Measurements from ENCODE around the gene FKBP1A.

FKBP1A gene

GRCh38 chr20:1369970-1370369, 22.9 kb downstream of the FKBP1A start:
- TF ChIP-seq CTCF (IDR thresholded peaks at IDR 0.05; ENCODE audit: borderline replicate concordance, extremely low read depth, low read length, poor library complexity, severe bottlenecking) (no peak), EZH2 (IDR thresholded peaks at IDR 0.05; ENCODE audit: borderline replicate concordance, low read depth, low read length, severe bottlenecking) (no peak)
- Histone ChIP-seq H3K4me2 (ENCODE audit: insufficient read depth, low read length) (no peak overlapping the region), H3K27me3 (ENCODE audit: insufficient read depth, low read length, poor library complexity) (no peaks in the 10 kb centered on the region), H3K27ac (ENCODE audit: low read length) (no peak overlapping the region), H3K4me1 (ENCODE audit: insufficient read depth, low read length) (peaks cover 8% of the 10 kb centered on the region), H3K4me3 (ENCODE audit: low read depth in 1 of 2, low read length in 2 of 2) (no peak overlapping the region), H2AFZ (ENCODE audit: low read depth, low read length) (no peak overlapping the region), H3K9ac (ENCODE audit: low read depth, low read length) (no peak overlapping the region), H3K9me3 (ENCODE audit: insufficient read depth, low read length, severe bottlenecking) (no peaks in the 10 kb centered on the region), H3K36me3 (ENCODE audit: insufficient read depth, low read length) (peaks cover 78% of the 10 kb centered on the region), H4K20me1 (ENCODE audit: insufficient read depth, low read length) (peaks cover 42% of the 10 kb centered on the region), H3K79me2 (ENCODE audit: insufficient read depth, low read length) (peaks cover 57% of the 10 kb centered on the region)
- DNase-seq (no peak), ATAC-seq (ENCODE audit: insufficient read depth, low read depth) (no peak; the same call in 2 of the 3 replicates)

GRCh38 chr20:1368448-1369199, 24.2 kb downstream of the FKBP1A start:
- no peak overlapping the region for H3K27ac ChIP-seq (ENCODE audit: low read length)
- no peak overlapping the region for H3K4me3 ChIP-seq (ENCODE audit: low read depth in 1 of 2, low read length in 2 of 2)
- ATAC-seq (ENCODE audit: insufficient read depth, low read depth) (no peak), DNase-seq (no peak)
- H3K27me3 ChIP-seq (ENCODE audit: insufficient read depth, low read length, poor library complexity): no peaks in the 10 kb centered on the region
- peaks cover 33% of the 10 kb centered on the region for H4K20me1 ChIP-seq (ENCODE audit: insufficient read depth, low read length)
- H3K79me2 ChIP-seq (ENCODE audit: insufficient read depth, low read length): peaks cover 50% of the 10 kb centered on the region
- H3K36me3 ChIP-seq (ENCODE audit: insufficient read depth, low read length): peaks cover 66% of the 10 kb centered on the region
- TF ChIP-seq CTCF (IDR thresholded peaks at IDR 0.05; ENCODE audit: borderline replicate concordance, extremely low read depth, low read length, poor library complexity, severe bottlenecking): no peak
- TF ChIP-seq EZH2 (IDR thresholded peaks at IDR 0.05; ENCODE audit: borderline replicate concordance, low read depth, low read length, severe bottlenecking): no peak
- H3K9me3 ChIP-seq (ENCODE audit: insufficient read depth, low read length, severe bottlenecking): no peaks in the 10 kb centered on the region
- H2AFZ ChIP-seq (ENCODE audit: low read depth, low read length): no peak overlapping the region
- no peak overlapping the region for H3K9ac ChIP-seq (ENCODE audit: low read depth, low read length)
- H3K4me1 ChIP-seq (ENCODE audit: insufficient read depth, low read length): peaks cover 22% of the 10 kb centered on the region
- no peak overlapping the region for H3K4me2 ChIP-seq (ENCODE audit: insufficient read depth, low read length)

GRCh38 chr20:1367479-1367878, 25.4 kb downstream of the FKBP1A start:
- H3K4me3 ChIP-seq (ENCODE audit: low read depth in 1 of 2, low read length in 2 of 2): no peak overlapping the region
- H3K4me1 ChIP-seq (ENCODE audit: insufficient read depth, low read length): peaks cover 30% of the 10 kb centered on the region
- peaks cover 67% of the 10 kb centered on the region for H3K36me3 ChIP-seq (ENCODE audit: insufficient read depth, low read length)
- H3K27me3 ChIP-seq (ENCODE audit: insufficient read depth, low read length, poor library complexity): no peaks in the 10 kb centered on the region
- no peak for DNase-seq
- peaks cover 51% of the 10 kb centered on the region for H3K79me2 ChIP-seq (ENCODE audit: insufficient read depth, low read length)
- no peak overlapping the region for H3K27ac ChIP-seq (ENCODE audit: low read length)
- no peak for ATAC-seq (ENCODE audit: insufficient read depth, low read depth)
- peaks cover 34% of the 10 kb centered on the region; the same call in 1 of the 2 replicates for H4K20me1 ChIP-seq (ENCODE audit: insufficient read depth, low read length)
- no peak overlapping the region for H2AFZ ChIP-seq (ENCODE audit: low read depth, low read length)
- no peak overlapping the region for H3K9ac ChIP-seq (ENCODE audit: low read depth, low read length)
- H3K9me3 ChIP-seq (ENCODE audit: insufficient read depth, low read length, severe bottlenecking): no peaks in the 10 kb centered on the region
- H3K4me2 ChIP-seq (ENCODE audit: insufficient read depth, low read length): no peak overlapping the region
- TF ChIP-seq CTCF (IDR thresholded peaks at IDR 0.05; ENCODE audit: borderline replicate concordance, extremely low read depth, low read length, poor library complexity, severe bottlenecking) (no peak), EZH2 (IDR thresholded peaks at IDR 0.05; ENCODE audit: borderline replicate concordance, low read depth, low read length, severe bottlenecking) (no peak)

All from DND-41 (cell line).